Activated T-cell treated with anti-CD3 and anti-CD28 coated beads for 4 hours (primary cell): ENCODE results near the gene TRMO.

ENCODE experiments used
- DNase-seq: peaks from one replicate; pipeline ENCODE4 v3.0.0-alpha.2; 2020

The TRMO gene

DNA sequence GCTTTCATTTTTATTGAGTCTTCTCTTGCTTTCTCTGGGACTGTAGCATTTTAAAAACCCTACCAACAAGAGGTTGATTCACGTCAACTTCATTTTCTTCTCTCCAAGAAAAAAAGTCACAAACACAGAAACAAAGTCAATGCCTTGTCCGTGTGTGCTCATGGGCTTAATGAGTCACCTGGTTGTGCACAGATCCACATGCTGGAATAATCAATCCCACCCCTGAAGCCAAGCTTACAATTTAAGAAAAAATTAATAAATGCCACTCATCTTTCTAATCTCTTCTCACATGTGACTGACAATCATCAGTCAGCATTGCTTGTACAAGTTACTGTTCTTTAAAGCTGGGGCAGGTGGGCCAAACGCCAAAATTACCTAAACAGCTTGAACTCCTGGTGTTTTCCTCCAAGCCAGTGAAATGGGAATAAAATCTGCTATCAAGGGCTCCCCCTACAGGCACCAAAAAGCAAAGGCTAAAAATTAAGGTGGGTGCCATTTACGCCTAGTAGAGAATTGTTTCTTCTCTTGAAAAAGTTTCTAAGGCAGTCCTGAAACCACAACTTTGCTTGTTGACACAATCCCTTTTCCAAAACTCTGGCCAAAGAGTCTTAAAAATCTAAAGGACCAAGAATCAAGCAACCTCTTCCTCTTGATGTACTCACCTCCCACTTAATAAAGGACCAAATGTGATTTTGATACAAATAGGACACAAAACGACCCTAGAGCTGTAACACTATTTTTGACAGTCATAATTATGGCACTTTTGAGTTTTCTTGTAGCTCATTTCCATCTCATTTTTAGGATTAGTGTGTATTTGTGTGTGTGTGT lies 21.3 kb downstream of the TRMO start:
- no peak for DNase-seq

DNA sequence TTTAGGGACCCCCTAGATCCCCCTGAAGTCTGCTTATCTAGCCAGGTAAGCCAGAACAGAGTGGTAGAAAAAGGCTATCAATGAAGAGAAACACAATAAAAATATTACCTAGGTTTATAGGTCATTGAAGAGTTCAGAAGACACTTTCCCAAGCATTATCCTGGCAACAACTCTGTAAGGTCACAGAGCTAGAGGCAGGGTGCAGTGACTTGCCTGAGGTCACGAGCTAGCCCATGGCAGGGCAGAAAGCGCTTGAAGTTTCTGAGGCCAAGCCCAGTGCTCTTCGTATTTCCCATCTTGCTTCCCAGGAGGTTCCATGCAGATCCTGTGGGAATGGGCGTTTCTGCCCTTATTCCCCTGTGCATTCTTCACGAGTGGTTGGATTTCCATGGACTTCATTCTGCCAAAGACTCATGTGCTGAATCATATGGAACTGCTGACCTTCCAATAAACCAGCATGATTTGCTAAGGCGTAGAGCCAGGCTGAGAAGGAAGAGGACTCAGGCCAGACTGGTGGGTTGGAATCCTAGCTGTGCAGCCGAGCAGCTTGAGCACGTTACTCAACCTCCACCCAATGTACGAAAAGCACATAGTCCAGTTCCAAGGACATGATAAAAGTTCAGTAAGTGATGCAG lies 22.1 kb downstream of the TRMO start:
- DNase-seq = no peak

DNA sequence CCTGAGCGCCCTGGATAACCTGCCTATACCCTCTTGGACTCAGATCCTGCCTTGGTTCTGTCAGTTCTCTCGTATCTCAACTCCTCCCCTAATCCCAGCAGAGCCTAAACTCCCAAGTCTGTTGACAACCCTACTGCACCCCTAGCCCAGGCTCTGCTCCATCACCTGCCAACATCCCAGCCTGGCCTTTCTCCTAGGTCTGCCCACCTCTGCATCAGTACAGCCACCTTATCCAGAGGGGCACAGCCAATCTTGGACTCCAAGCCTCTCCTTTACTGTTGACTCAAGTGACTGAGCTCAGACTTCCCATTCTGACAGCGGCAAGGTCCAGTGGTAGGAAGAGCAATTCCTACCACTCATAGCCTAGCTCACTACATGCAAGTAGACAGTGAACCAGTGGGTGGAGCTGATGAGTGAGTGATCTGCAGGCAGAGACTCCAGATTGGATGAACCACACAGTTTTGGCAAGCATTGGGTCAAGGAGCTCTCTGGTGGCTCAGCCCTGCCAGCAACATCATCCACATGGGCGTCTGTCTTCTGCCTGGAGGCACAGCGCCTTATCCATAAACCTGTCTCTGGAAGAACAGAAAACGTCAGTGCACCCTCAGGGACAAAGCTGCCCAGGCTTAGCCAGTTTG lies 26.5 kb downstream of the TRMO start:
- DNase-seq = no peak

DNA sequence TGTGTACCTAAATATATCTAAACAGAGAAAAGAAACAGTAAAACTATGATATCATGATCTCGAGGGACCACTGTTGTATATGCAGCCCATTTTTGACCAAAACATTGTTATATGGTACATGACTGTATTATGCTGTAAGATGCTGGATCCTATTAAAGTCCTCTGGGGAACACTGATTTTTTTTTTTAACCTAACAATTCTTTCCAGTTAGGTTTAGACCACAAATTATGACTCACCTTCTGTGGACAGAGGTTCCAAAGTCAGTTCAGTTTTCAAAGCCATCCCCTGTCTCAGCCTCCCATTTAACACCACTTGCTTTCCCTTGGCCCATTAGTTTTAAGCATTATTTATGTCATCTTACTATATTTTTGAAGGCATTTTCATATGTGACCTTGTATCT lies 27.1 kb downstream of the TRMO start:
- no peak for DNase-seq

DNA sequence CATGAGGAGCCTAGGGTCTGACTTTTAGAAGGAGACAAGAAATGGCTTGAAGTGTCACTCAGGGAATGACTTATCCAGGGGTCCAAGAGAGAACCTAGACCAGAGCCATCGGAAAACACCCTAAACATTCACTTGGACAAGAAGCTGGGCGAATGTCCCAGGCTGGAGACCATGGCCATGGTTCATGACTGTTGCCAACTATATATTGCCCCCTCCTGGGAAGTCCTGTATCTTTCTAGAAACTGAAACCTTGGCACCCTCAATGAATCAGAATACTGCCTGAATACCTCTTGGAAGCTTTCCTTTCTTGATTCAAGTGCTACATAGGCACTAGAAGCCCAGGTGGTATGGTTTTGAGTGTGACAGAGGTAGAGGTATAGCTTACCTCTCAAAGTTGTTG lies 29.9 kb downstream of the TRMO start:
- no peak for DNase-seq

DNA sequence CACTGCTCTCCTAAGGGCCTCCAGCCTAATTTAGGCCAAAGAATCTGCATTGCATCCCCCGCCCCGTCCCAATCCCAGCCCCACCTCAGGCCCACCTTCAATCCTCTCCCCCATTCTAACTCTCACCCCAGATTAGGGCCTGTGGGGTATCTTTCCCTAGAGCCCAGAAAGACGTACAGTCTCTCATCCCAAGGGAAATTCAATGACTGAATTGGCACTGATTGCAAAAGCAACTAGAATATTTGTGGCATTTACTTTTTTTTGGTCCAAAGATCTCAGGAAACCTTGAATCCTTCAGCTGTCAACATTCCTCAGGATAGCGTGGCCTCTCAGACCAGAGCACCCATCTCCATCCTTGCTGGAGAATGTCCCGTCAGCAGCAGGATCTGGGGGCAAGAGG lies 30.6 kb downstream of the TRMO start:
- DNase-seq = no peak

DNA sequence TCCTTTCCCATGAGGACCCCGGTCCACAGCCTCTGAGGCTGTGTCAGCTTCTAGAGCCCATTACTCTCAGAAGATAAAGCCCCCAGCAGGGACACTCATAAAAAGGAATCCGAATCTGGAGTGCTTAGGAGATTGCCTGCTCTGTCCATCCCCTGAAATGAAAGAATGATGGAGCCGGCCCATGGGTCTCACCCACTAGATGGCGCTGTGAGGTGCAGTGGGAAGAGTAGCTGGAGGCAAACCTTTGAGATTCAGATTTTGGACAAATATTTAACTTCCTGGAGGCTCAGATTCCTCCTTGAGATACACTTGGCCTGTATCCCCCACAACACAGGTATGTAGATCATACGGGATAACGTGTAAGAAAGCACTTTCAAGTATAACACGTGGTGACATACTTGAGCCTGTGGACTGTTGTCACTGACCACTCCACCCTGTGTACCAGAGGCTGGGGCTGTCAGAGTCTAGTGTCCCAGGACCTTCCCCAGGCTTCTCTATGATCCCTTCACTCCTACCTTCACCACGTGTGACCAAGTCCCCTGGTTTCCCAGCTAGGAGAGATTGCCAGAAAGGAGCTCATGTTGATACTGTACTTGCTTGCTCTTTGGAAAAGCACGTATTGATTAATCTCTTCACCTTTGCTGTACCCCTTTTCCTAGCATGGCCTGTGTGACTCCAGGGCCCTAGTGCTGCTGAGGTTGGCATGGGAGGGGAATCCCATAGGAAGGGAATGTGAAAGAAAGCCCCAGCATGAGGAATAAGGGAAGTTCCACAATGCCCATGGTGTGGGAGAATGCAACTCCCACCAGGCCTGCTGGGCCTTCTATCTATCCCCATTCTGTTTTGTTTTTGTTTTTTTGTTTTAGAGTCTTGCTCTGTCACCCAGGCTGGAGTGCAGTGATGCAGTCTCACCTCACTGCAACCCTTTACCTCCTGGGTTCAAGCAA lies 32.1 kb downstream of the TRMO start:
- DNase-seq = peak; percentile 67

DNA sequence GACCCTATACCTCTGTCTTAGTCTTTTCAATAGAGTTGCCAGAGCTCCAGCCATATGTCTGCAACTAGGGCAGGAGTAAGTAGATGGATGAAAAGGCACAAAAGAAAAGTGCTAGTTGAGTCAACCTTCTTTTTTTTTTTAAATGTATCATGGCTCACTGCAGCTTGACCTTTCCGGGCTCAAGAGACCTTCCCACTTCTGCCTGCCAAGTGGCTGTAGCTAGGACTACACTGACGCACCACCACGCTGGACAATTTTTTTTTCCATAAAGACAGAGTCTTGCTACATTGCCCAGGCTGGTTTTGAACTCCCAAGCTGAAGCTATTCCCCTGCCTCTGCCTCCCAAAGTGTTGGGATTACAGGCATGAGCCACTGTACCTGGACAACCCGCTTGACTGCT lies 42.0 kb downstream of the TRMO start:
- DNase-seq = no peak

DNA sequence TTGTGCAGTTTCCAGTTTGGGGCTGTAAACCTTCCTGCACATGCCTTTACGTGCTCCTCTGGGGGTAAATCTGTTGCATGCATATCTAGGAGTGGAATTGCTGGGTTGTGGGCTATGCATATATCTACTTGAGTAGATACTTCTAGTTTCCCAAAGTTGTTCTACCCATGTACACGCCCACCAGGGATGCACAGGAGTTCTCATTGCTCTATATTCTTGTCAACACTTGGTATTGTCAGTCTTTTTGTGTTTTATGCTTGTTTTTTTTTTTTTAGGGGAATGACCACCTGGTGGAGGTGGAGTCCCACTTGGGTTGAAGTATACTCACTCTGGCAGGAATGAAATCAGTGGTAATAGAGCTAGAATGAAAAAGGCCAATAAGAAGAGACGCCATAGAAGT lies 46.2 kb downstream of the TRMO start:
- no peak for DNase-seq

DNA sequence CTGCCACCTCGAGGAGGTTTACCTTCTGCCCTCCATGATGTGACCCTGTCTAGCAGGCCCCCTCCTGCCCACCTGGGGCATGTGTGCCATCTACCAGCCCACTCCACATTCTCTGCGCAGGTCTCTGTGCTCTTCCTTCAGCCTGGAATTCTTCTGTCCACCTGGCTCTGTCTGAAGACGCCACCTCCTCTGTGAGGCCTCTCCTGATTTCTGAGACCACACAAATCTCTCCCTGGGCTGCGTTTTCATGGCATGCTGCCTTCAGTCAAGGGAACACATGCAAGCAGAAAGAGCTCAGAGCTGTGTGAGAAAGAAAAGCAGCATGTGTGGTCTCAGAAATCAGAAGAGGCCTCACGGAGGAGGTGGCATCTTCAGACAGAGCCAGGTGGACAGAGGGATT lies 47.2 kb downstream of the TRMO start:
- DNase-seq = no peak

DNA sequence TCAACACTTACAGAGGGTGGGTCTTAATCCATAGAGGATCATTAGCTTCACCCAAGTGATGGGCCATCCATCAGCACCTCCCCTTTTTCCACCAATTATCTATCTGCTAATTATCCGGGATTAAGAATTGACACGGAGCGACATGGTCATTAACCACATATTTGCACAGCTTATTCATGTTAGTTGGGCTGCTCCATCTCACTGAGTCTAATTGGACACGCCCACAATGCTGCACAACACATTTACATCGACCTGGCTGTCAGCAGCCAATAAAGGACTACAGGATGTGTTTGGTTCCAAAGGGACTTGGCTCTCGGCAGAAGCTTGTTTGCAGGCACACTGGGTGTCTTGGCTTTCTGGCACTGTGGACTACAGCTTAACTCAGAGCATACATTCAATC lies 47.7 kb downstream of the TRMO start:
- no peak for DNase-seq

DNA sequence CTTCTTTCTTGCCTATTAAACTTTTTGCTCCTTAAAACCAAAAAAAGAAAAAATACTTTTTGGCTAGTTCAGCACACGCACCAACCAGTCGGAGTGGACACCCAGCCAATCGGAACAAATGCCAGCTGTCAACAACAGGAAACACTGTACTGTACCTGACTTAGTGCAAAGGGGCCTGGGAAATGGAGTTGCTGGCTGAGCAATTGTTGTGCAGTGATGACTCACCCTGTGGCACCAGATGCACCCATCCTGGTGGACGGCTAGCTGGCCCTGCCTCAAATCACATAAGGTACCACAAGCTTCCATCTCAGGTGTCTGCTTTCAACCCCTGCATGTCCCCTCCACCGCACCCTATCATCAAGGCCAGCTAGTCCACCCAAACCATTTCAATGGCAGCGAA lies 48.4 kb downstream of the TRMO start:
- DNase-seq = no peak

DNA sequence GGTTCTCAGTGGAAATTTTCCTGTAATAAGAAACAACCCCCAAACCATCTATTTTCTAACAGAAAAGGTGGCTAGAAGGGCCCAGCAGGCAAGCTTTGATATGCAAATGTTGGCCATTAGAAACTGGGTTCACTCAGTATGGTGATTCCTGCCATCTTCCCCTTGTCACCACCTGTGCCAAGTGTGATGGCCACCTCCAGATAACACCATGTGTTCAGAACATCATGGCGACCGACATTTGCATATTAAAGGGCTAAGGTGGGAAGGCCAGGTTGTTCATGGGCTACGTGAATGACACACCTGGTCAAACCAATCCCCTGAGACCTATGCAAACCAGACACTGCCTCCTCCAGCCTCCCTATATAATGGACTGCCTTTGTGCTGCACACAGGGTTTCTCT lies 48.9 kb downstream of the TRMO start:
- no peak for DNase-seq

DNA sequence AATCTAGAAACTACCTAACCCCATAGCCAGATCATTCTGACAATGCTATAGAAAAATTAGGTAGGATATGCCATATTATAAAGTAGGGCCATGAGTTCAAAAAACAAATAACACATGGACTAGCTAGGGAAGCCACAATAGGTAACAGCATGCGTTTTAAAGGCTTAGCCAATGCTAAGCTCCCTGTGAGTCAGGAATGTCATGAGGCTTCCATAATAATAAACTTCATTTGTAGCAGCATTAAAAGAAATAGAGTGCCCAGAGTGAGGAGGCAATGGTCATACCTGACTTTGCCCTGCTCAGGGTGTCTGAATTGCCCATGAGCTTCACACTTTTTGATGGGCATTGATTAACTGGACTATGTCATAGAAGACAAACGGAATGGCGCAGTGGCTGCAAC lies 53.4 kb downstream of the TRMO start:
- DNase-seq = no peak

DNA sequence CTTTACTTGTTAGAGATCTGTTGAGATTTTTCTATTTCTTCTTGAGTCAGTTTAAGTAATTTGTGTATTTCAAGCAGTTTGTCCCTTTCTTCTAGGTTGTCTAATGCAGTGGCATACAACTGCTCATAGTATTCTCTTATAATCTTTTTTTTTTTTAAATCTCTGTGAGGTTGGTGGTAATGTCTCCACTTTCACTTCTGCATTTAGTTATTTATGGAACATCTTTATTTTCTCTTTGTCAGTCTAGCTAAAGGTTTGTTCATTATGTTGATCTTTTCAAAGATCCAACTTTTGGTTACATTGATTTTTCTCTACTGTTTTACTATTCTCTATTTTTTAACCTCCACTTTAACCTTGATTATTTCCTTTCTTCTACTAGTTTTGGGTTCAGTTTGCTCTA lies 55.5 kb downstream of the TRMO start:
- DNase-seq = no peak

DNA sequence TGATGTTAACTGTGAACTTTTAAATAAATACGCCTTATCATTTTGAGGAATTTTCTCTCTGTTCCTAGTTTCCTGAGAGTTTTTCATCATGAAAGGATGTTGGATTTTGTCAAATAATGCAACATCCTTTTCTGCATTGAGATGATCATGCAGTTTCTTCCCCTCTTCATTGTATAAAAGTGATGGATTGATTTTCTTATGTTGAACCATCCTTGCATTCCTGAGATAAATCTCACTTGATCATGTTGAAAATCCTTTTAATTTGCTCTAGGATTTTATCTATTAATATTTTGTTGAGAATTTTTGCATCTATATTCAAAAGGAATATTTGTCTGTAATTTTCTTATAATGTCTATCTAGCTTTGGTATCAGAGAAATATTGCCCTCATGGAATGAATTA lies 56.0 kb downstream of the TRMO start:
- no peak for DNase-seq

DNA sequence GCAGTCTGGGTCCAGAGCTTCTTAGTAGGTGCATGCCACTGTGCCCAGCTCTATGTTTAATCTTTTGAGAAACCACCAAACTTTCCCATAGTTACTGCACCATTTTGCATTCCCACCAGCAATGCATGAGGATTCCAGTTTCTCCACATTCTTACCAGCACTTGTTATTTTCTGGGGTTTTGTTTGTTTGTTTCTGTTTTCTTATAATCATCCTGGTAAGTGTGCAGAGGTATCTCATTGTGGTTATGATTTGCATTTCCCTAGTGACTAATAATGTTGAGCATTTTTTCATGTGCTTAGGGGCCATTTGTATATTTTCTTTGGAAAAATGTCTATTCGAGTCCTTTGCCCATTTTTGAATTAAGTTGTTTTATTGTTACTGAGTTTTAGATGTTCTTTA lies 57.9 kb downstream of the TRMO start:
- no peak for DNase-seq

DNA sequence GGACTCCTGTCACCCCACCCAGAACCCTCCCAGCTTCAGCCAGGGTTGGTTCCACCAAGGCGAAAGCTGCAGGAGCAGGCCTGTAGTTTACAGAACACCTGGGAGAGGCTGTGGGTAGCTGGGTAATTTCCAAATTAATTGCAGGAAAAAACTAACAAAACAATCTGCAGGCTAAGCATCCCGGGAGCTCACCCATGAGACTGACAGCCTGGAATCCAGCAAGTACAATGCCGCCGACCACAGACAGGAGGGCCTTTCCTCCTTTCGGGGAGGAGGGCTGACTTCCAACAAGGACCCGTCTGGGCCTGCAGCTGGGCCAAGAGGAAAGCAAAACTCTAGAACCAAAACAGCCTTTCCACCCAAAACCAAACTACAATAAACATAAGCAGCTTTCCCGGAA lies 59.0 kb downstream of the TRMO start:
- DNase-seq = no peak

DNA sequence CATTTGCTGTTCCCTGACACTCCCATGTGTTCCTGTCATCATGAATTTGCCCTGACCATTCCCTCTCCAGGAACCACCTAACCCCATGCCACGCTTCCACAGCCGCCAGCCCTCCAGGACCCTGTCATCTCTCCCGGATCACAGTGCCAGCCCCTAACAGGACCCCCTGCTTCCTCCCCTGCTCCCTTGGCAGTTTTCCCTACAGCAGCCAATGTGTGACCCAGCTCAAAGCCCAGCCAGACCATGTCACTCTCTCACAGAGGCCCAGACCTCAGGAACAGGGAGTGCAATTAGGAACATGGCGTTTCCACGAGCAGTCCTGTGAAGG lies 61.2 kb downstream of the TRMO start:
- DNase-seq = no peak

DNA sequence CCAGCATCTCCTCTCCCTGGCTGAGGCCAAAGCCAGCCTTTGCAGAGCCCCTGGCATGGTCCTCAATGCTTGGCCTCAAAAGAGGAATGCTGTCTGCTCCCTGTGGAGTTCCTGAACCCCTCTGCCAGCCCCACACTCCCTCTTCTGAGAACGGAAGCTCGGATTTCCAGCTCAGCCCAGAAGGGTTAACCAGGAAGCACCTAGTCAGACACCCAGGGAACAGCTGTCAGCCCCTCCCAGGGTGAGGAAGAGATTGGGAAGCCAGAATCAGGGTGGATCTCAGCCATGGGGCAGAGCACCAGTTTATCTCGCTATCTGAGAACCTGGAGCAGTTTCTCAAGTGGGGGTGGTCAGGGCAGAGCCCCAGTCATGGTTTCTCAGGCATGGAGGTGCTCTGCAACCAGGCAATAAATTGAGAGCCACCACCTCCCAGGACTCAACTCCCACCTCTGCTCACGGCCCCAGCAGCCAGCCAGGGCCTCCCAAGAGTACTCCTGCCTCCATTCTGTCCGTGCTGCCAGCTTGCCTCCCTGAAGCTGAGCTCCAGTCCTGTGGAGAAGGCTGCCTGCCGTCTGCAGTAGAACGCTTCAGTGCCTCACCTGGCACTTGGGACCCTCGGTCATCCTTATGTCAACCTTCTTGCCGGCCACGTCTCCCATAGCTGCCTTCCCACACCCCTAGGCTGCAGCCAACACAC lies 61.7 kb downstream of the TRMO start:
- DNase-seq = no peak

DNA sequence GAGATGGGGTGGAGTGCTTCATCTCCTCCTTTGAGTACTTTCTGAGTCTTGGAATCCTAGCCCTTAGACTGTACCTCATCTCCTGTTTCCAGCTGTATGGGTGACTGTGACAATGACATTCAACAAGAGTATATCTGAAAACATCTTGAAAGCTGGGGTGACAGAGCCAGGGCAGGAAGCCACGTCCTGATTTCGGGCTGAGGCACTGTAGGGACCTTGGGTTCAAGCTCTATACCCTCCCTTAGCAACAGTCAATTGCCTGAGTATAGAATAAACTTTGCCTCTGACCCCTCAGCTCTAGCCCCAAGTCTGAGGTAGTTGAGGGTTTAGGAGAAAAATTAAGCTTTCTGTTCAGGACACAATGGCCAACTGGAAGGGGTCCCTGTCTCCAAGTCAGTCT lies 63.0 kb downstream of the TRMO start:
- DNase-seq = no peak

DNA sequence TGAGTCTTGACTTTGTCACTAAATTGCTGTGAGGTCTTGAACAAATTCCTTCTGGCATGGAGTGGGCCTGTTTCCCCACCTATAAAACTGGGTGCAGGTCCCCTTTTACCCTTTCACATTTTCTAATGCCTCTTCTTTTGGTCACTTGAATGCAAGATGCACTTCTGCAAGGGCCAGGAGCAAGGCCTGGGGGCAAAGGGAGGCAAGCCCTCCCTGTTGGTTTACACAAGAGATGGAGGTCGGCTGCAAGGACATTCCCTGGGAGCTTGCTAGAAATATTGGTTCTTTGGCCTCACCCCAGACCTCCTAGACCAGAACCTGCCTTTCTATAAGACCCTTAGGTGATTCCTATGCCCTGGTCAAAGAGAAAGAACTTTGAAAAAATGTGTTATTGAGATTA lies 63.5 kb downstream of the TRMO start:
- DNase-seq = no peak

DNA sequence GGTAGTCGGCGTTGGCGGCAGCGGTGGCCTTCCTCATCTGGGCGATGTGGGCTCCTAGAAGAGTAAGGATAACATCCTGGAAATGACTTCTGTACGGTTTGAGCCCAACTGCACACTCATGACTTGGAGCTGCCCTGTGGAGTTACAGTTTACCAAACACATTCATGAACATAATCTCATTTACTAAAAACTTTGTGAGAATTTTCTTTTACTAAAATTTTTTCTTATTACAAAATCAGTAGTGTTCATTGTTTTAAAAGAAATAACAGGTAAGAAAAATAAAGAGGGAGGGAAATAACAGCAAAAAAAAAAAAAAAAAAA lies 63.9 kb downstream of the TRMO start:
- no peak for DNase-seq
